Activated B cell treated with CpG ODN at 0.5 μM for 24 hours (primary cell): Measurements from ENCODE around the gene LCP1. TPM values are rescaled to one million over a fixed set of nuclear protein-coding genes. Genes with fewer than 3 reads are reported as not detected.

Source experiments
- ATAC-seq: fragments of 200-7000 bp; cut with Tn5 transposase; one replicate; pipeline ENCODE4 v1.10.0; 2021; ENCODE audit warnings: low read depth, mild to moderate bottlenecking, moderate library complexity
- CTCF ChIA-PET: fragments of 350-600 bp; sonication (Branson Sonifier 250); formaldehyde crosslinking; loops from one replicate; lab custom pipeline; 2021; ENCODE audit warnings: antibody characterized with exemption; lab: Charles Lee
- POLR2A ChIA-PET: fragments of 350-600 bp; sonication (Branson Sonifier 250); formaldehyde crosslinking; loops from one replicate; lab custom pipeline; 2021; ENCODE audit warnings: antibody characterized with exemption; lab: Charles Lee
- DNase-seq: peaks from one replicate; pipeline ENCODE4 v3.0.0; 2022
- H3K27ac Mint-ChIP-seq: one replicate; pipeline ENCODE4 v1.8.0; 2020; ENCODE audit warnings: mixed read lengths
- H3K27me3 Mint-ChIP-seq: one replicate; pipeline ENCODE4 v1.8.0; 2021; ENCODE audit warnings: mixed read lengths
- H3K36me3 Mint-ChIP-seq: one replicate; pipeline ENCODE4 v1.8.0; 2021; ENCODE audit warnings: low read depth, mixed read lengths
- H3K4me1 Mint-ChIP-seq: one replicate; pipeline ENCODE4 v1.8.0; 2021; ENCODE audit warnings: mixed read lengths
- H3K4me3 Mint-ChIP-seq: one replicate; pipeline ENCODE4 v1.8.0; 2020; ENCODE audit warnings: mild to moderate bottlenecking, mixed read lengths
- H3K9me3 Mint-ChIP-seq: one replicate; pipeline ENCODE4 v1.8.0; 2020; ENCODE audit warnings: mixed read lengths
- intact Hi-C: fragments of 100-400 bp; cut with micrococcal nuclease; formaldehyde crosslinking; loops from one replicate; pipeline ENCODE4 v1.15.1; 2024
- total RNA-seq: library from RNA; stranded (reverse); gene quantifications from 2 replicates; pipeline ENCODE4 v1.2.3, GENCODE V29; 2022
- TF ChIP-seq, protein P1 (sequence below): fragments of 200-600 bp; IDR thresholded peaks from one replicate; pipeline ENCODE4 v1.8.0; 2022; ENCODE audit warnings: antibody characterized with exemption, mild to moderate bottlenecking

LCP1 gene
- total RNA-seq, 1 donor from 2014 or later = 948 TPM

DNA sequence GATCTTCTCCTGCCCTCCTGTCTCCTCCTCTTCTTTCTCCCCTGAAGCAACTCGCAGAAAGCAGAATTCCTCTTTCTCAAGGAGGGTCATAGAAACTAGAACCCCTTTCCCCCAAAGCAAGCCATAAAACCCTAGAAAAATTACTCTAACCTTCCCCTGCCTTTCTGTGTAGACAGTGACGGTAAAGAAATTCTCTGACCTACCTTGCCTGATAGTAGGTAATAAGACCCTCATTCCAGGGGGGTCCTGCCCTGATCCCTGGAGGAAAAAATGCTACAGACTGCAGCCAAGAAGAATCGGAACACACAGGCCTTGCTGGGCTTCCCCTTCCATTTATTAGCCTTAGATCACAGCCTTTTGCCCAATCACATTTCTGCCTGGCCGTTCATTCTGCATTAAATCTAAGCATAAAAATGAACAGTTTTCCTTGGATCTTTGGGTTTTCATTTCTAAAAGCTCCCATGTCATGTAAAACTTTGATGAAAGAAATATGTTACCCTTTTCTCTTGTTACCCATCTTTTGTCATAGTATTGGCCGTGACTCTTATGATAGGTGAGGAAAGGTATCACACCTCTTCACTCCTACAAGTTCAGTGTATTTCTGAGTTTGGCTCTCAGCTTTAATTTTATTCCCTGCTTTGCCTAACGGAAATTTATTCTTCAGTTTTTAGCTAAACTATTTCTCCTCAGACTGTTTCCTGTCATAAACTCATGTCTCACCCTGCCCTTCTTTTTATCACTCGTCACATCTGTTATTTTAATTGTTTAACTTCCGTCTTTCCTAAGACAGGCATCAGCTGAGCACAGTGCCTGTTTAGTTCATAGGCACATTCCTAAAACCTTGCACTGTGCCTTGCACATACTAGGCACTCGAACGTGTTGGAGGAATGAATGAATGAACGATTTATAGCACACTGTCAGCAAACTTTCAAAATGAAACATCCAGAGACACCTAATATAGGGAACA lies 56.7 kb downstream of the LCP1 start:
- H3K9me3 Mint-ChIP-seq = no peaks in the 10 kb centered on the region
- CTCF ChIA-PET = interaction anchor here (0.7 to 1.8 kb wide), 5 partner anchors 12 to 171 kb away, joined by 3 to 4 read pairs (median 3); partner anchors contain the start of gene ZC3H13
- H3K27ac Mint-ChIP-seq = peak overlapping the region; percentile 81
- peak overlapping the region; percentile 29 for H3K4me3 Mint-ChIP-seq
- no peaks in the 10 kb centered on the region for H3K27me3 Mint-ChIP-seq
- ATAC-seq (no peak), DNase-seq (no peak)
- POLR2A ChIA-PET = interaction anchor here (0.6 to 1.5 kb wide), 3 partner anchors 51 to 73 kb away, joined by 3 to 7 read pairs (median 3); partner anchors contain the start of gene LCP1
- intact Hi-C loops = loop anchor here (5.0 kb wide), 2 partner anchors 73 to 318 kb away; partner anchors contain the start of gene ZC3H13
- TF ChIP-seq, protein P1, sequence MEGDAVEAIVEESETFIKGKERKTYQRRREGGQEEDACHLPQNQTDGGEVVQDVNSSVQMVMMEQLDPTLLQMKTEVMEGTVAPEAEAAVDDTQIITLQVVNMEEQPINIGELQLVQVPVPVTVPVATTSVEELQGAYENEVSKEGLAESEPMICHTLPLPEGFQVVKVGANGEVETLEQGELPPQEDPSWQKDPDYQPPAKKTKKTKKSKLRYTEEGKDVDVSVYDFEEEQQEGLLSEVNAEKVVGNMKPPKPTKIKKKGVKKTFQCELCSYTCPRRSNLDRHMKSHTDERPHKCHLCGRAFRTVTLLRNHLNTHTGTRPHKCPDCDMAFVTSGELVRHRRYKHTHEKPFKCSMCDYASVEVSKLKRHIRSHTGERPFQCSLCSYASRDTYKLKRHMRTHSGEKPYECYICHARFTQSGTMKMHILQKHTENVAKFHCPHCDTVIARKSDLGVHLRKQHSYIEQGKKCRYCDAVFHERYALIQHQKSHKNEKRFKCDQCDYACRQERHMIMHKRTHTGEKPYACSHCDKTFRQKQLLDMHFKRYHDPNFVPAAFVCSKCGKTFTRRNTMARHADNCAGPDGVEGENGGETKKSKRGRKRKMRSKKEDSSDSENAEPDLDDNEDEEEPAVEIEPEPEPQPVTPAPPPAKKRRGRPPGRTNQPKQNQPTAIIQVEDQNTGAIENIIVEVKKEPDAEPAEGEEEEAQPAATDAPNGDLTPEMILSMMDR = no peak
- H3K36me3 Mint-ChIP-seq = peaks cover 51% of the 10 kb centered on the region
- H3K4me1 Mint-ChIP-seq = peaks cover 30% of the 10 kb centered on the region

DNA sequence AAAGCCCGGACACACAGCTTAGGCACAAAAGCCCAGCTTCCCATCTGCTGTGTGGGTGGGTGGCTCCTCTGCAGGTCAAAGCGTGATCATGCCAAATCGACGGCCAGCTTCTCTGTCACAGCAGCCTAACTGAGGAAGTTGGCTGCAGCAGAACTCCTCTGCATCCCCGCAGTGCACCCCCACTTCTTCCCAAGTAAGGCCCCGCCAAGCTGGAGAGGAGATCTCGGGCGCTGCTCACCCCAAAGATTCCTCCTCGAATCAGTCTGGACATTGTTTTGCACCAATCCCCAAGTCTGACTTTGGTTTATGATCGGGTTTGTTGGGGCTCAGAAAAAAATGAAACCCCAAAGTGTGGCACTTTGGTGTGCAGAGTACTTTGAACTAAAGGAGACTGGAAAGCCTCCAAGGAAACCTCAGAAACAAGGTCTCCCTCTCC lies 57.4 kb downstream of the LCP1 start:
- DNase-seq (peak; percentile 20), ATAC-seq (no peak)
- no peaks in the 10 kb centered on the region for H3K9me3 Mint-ChIP-seq
- H3K27ac Mint-ChIP-seq = peak overlapping the region; percentile 81
- POLR2A ChIA-PET = no interaction called here
- TF ChIP-seq, protein P1 = no peak
- peaks cover 44% of the 10 kb centered on the region for H3K36me3 Mint-ChIP-seq
- no peak overlapping the region for H3K4me3 Mint-ChIP-seq
- intact Hi-C loops = no loop called here
- H3K4me1 Mint-ChIP-seq = peaks cover 30% of the 10 kb centered on the region
- CTCF ChIA-PET = interaction anchor here (1.5 kb wide), 1 partner anchor 36 kb away, joined by 3 read pairs; no protein-coding TSS in a partner anchor
- no peaks in the 10 kb centered on the region for H3K27me3 Mint-ChIP-seq

DNA sequence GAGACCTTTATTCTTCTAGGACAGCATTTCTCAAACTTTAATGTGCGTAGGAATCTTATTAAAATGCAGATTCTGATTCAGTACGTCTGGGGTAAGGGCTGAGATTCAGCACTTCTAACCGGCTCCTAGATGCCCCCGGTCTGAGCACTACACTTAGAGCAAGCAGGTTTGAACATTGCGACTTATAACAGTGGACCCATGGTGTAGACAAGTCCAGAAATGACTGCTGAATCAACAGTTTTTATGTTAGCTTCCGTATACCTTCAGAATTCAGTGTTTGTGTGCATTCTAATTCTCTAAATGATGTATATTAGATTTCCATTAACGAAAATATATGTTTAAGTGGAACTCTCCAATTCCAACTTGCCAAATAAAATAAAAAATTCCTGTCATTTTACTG lies 59.7 kb downstream of the LCP1 start:
- TF ChIP-seq, protein P1 = no peak
- ATAC-seq = no peak
- Mint-ChIP-seq H3K27me3 (no peaks in the 10 kb centered on the region), H3K36me3 (peaks cover 23% of the 10 kb centered on the region), H3K9me3 (no peaks in the 10 kb centered on the region), H3K27ac (no peak overlapping the region), H3K4me3 (no peak overlapping the region), H3K4me1 (peaks cover 30% of the 10 kb centered on the region)
- intact Hi-C loops = no loop called here
- POLR2A ChIA-PET = no interaction called here
- CTCF ChIA-PET = no interaction called here
- DNase-seq = no peak

DNA sequence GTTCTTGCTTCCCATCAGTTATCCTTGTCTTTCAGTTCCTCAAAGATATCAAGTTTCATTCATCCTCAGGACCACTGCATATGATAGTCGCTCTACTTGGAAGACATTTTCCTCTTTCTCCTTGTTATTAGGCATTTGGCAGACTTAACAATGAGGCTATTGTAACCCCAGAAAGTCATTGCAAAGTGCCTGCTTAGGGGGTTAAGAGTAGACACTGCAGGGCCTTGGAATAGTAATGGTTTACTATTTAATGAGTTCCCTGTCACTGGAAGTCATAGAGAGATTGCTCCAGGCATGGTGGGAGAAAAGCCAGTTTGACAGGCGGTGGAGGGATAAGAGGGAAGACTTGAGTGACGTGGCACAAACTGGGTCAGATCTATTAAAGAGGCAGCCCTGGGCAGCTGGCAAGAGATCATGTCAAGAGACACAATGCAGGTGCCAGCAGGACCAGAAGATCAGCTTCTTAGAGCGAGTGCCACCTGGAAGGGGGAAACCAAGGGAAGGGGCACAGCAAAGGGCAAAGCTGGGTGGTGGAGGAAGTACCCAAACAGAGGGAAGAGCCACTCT lies 60.3 kb downstream of the LCP1 start:
- H3K4me1 Mint-ChIP-seq = peaks cover 28% of the 10 kb centered on the region
- CTCF ChIA-PET = no interaction called here
- H3K27me3 Mint-ChIP-seq = no peaks in the 10 kb centered on the region
- intact Hi-C loops = no loop called here
- H3K36me3 Mint-ChIP-seq = peaks cover 17% of the 10 kb centered on the region
- TF ChIP-seq, protein P1 = no peak
- DNase-seq (no peak), ATAC-seq (no peak)
- no peak overlapping the region for H3K4me3 Mint-ChIP-seq
- no peak overlapping the region for H3K27ac Mint-ChIP-seq
- POLR2A ChIA-PET = interaction anchor here (1.2 kb wide), 1 partner anchor 88 kb away, joined by 4 read pairs; no protein-coding TSS in a partner anchor
- H3K9me3 Mint-ChIP-seq = no peaks in the 10 kb centered on the region

DNA sequence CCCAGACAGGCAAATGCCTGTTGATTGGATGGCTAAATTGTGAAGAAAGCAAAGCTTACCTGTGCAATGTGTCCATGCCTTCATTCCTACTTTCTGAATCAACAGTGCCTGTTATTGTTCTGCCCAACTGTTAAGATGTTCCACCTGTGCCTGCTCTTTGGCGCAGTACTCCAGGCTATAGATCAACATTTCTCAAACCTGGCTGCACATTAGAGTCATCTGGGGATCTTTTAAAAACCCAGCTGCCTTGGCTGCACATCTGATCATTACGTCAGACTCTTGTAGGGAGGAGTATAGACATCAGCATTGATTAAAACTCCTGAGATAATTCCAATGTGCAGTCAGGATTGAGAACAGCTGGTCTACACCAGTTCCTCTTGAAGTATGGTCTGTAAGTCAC lies 60.9 kb downstream of the LCP1 start:
- no peak for ATAC-seq
- Mint-ChIP-seq H3K27ac (no peak overlapping the region), H3K4me1 (peaks cover 23% of the 10 kb centered on the region), H3K27me3 (no peaks in the 10 kb centered on the region), H3K4me3 (no peak overlapping the region), H3K36me3 (peaks cover 11% of the 10 kb centered on the region), H3K9me3 (no peaks in the 10 kb centered on the region)
- intact Hi-C loops = no loop called here
- TF ChIP-seq, protein P1 = no peak
- CTCF ChIA-PET = no interaction called here
- POLR2A ChIA-PET = interaction anchor here (1.2 kb wide), 1 partner anchor 89 kb away, joined by 4 read pairs; no protein-coding TSS in a partner anchor
- no peak for DNase-seq
